ENCODE data around the gene KLHL7.
"Not testable (repeated sequence)": the region's sequence is repeated elsewhere in the genome, so short reads cannot be mapped to it uniquely, and the experiment has no call there.

The KLHL7 gene

DNA sequence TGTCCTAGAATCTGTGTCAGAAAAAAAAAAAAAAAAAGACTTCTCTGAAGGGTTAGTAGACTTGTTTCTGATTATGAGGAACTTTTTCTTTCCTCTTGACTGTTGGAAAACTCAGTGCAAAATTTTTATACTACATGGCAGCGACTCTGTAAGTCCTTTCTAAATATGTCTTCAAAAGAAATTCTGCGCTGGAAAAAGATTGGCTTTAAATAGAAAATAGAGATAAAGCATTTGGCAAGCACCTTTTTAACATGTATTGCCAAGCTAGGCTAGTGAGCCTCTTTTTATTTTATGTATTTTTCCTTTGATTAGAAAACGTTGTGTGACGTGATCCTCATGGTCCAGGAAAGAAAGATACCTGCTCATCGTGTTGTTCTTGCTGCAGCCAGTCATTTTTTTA lies 17.9 kb downstream of the KLHL7 start:
- Histone ChIP-seq H4K20me1 (ENCODE audit: insufficient read depth, low read length) (no peaks in the 10 kb centered on the region), H3K9me3 (ENCODE audit: low read length) (no peaks in the 10 kb centered on the region), H3K9ac (ENCODE audit: low read length) (no peak overlapping the region), H2AFZ (ENCODE audit: low read length) (no peak overlapping the region), H3F3A (ENCODE audit: insufficient read depth, low read length) (no peaks in the 10 kb centered on the region), H3K4me3 (ENCODE audit: low read depth, low read length, poor library complexity, severe bottlenecking) (no peak overlapping the region), H3K36me3 (ENCODE audit: insufficient read depth, low read length) (no peaks in the 10 kb centered on the region; the same call in 1 of the 2 replicates), H3K27me3 (ENCODE audit: insufficient read depth, low read length) (no peaks in the 10 kb centered on the region), H3K4me1 (ENCODE audit: insufficient read depth, low read length, severe bottlenecking) (no peaks in the 10 kb centered on the region), H3K9me2 (ENCODE audit: low read depth, low read length) (no peaks in the 10 kb centered on the region), H3K4me2 (ENCODE audit: low read length) (no peak overlapping the region), H3K27ac (ENCODE audit: low read depth, low read length, poor library complexity, severe bottlenecking) (no peak overlapping the region), H3K79me2 (ENCODE audit: insufficient read depth, low read length) (no peaks in the 10 kb centered on the region)
- TF ChIP-seq, protein P1, sequence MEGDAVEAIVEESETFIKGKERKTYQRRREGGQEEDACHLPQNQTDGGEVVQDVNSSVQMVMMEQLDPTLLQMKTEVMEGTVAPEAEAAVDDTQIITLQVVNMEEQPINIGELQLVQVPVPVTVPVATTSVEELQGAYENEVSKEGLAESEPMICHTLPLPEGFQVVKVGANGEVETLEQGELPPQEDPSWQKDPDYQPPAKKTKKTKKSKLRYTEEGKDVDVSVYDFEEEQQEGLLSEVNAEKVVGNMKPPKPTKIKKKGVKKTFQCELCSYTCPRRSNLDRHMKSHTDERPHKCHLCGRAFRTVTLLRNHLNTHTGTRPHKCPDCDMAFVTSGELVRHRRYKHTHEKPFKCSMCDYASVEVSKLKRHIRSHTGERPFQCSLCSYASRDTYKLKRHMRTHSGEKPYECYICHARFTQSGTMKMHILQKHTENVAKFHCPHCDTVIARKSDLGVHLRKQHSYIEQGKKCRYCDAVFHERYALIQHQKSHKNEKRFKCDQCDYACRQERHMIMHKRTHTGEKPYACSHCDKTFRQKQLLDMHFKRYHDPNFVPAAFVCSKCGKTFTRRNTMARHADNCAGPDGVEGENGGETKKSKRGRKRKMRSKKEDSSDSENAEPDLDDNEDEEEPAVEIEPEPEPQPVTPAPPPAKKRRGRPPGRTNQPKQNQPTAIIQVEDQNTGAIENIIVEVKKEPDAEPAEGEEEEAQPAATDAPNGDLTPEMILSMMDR (IDR thresholded peaks at IDR 0.05; ENCODE audit: low read length): no peak
- TF ChIP-seq EZH2 (IDR thresholded peaks at IDR 0.05; ENCODE audit: borderline replicate concordance, low read length): no peak

DNA sequence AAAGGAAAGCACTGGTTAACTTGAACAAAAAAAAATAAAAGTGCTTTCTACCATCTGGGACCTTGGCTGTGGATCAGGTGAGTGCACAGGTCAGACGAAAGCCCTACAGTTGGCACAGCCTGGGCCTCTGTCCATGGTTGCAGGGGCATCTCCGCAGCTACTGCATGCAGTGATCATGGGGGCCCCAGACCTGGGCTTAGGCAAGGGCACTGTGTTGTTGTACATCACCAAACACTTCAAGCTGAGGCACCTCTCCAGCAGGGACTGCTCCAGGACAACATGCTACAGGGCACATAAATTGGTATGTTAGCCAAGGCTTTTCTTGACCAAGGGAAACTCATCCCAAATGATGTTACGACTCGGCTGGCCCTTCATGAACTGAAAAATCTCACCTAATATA lies 23.5 kb downstream of the KLHL7 start:
- Histone ChIP-seq H3K9me3 (ENCODE audit: low read length) (no peaks in the 10 kb centered on the region), H3K4me1 (ENCODE audit: insufficient read depth, low read length, severe bottlenecking) (no peaks in the 10 kb centered on the region), H3F3A (ENCODE audit: insufficient read depth, low read length) (no peaks in the 10 kb centered on the region), H4K20me1 (ENCODE audit: insufficient read depth, low read length) (no peaks in the 10 kb centered on the region), H2AFZ (ENCODE audit: low read length) (no peak overlapping the region), H3K4me2 (ENCODE audit: low read length) (no peak overlapping the region), H3K27ac (ENCODE audit: low read depth, low read length, poor library complexity, severe bottlenecking) (no peak overlapping the region), H3K4me3 (ENCODE audit: low read depth, low read length, poor library complexity, severe bottlenecking) (no peak overlapping the region), H3K79me2 (ENCODE audit: insufficient read depth, low read length) (no peaks in the 10 kb centered on the region), H3K9me2 (ENCODE audit: low read depth, low read length) (no peaks in the 10 kb centered on the region), H3K36me3 (ENCODE audit: insufficient read depth, low read length) (no peaks in the 10 kb centered on the region; the same call in 1 of the 2 replicates), H3K27me3 (ENCODE audit: insufficient read depth, low read length) (no peaks in the 10 kb centered on the region), H3K9ac (ENCODE audit: low read length) (no peak overlapping the region)
- TF ChIP-seq EZH2 (IDR thresholded peaks at IDR 0.05; ENCODE audit: borderline replicate concordance, low read length): no peak
- TF ChIP-seq, protein P1 (IDR thresholded peaks at IDR 0.05; ENCODE audit: low read length): no peak

DNA sequence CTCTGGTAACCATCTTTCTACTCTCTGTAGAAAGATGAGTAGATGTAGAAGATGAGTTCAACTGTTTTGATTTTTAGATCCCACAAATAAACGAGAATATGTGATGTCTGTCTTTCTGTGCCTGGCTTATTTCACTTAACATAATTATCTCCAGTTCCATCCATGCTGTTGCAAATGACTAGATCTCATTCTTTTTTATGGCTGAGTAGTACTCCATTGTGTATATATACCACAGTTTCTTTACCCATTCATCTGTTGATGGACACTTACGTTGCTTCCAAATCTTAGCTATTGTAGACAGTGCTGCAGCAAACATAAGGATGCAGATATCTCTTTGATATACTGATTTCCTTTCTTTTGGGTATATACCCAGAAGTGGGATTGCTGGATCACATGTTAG lies 26.2 kb downstream of the KLHL7 start:
- H3K27me3 ChIP-seq (ENCODE audit: insufficient read depth, low read length); H3K9me3 ChIP-seq (ENCODE audit: low read length); H3K36me3 ChIP-seq (ENCODE audit: insufficient read depth, low read length); H3K79me2 ChIP-seq (ENCODE audit: insufficient read depth, low read length); H3K9ac ChIP-seq (ENCODE audit: low read length); H2AFZ ChIP-seq (ENCODE audit: low read length); H3K27ac ChIP-seq (ENCODE audit: low read depth, low read length, poor library complexity, severe bottlenecking); H3F3A ChIP-seq (ENCODE audit: insufficient read depth, low read length); H3K4me1 ChIP-seq (ENCODE audit: insufficient read depth, low read length, severe bottlenecking); H3K9me2 ChIP-seq (ENCODE audit: low read depth, low read length); H3K4me3 ChIP-seq (ENCODE audit: low read depth, low read length, poor library complexity, severe bottlenecking); H3K4me2 ChIP-seq (ENCODE audit: low read length); H4K20me1 ChIP-seq (ENCODE audit: insufficient read depth, low read length): not testable (repeated sequence)

DNA sequence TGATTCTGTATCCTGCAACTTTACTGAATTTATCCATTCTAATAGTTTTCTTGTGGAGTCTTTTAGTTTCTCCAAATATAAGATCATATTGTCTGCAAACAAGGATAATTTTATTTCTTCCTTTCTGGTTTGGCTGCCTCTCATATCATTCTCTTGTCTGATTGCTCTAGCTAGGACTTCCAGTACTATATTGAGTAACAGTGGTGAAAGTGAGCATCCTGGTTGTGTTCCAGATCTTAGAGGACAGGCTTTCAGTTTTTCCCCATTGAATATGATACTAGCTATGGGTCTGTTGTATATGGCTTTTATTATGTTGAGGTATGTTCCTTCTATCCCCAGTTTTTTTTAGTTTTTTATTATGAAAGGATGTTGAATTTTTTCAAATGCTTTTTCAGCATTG lies 28.2 kb downstream of the KLHL7 start:
- Histone ChIP-seq H3K79me2 (ENCODE audit: insufficient read depth, low read length) (no peaks in the 10 kb centered on the region), H3K27ac (ENCODE audit: low read depth, low read length, poor library complexity, severe bottlenecking) (no peak overlapping the region), H3K9ac (ENCODE audit: low read length) (no peak overlapping the region), H2AFZ (ENCODE audit: low read length) (no peak overlapping the region), H3K4me3 (ENCODE audit: low read depth, low read length, poor library complexity, severe bottlenecking) (no peak overlapping the region), H3K4me2 (ENCODE audit: low read length) (no peak overlapping the region), H3K9me3 (ENCODE audit: low read length) (no peaks in the 10 kb centered on the region), H4K20me1 (ENCODE audit: insufficient read depth, low read length) (no peaks in the 10 kb centered on the region), H3K36me3 (ENCODE audit: insufficient read depth, low read length) (no peaks in the 10 kb centered on the region), H3K4me1 (ENCODE audit: insufficient read depth, low read length, severe bottlenecking) (no peaks in the 10 kb centered on the region), H3K27me3 (ENCODE audit: insufficient read depth, low read length) (no peaks in the 10 kb centered on the region), H3F3A (ENCODE audit: insufficient read depth, low read length) (no peaks in the 10 kb centered on the region), H3K9me2 (ENCODE audit: low read depth, low read length) (no peaks in the 10 kb centered on the region)
- TF ChIP-seq, protein P1 (IDR thresholded peaks at IDR 0.05; ENCODE audit: low read length): no peak
- no peak for TF ChIP-seq EZH2 (IDR thresholded peaks at IDR 0.05; ENCODE audit: borderline replicate concordance, low read length)

Data from OCI-LY1 (cell line).